ENCODE results near the gene ACD.

ACD gene

DNA sequence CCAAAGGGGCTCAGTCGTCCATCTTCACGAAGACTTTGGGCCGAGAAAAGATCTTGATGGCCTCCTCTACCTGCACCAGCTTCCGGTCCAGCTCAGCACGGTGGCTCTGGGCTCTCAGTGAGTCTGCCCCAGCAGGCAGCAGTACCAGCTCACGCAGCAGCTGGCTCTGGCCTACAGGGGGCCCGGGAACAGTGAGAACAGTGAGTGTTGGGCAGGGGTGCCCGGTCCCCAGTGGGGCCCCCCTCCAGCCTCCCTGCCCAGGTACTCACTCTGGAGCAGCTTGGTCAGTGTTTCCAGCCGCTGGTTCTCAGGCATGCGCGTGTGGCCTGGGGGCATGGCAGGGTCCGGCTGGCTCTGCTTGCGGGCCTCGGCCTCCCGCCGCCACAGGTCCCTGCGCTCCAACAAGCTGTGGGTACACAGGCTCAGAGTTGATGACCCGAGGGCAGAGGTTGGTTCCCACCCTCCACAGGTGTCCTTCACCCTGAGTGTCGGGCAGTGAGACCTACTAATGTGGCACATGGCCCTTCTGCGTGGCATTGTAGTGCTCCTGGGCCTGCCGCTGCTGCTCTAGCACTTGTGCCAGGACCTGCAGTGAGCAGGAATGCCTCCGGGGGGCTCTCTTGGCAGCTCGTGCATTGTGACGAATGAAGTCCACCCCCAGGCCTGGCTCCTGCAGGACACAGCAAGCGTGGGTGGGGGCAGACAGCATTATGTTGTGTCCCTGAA, 3.3 kb upstream of the ACD start:
- WGBS (ENCODE audit: extremely low coverage, insufficient coverage, insufficient read length), result no CpG with 5 or more reads among the region's 25 CpGs
- peaks cover 6 to 7% of the 10 kb centered on the region in 2 experiments for H3K36me3 ChIP-seq (ENCODE audit: control insufficient read depth in 1 of 2, insufficient read depth in 2 of 2, low read length in 2 of 2)
- H3K79me1 ChIP-seq (ENCODE audit: low read length), result peaks cover 12% of the 10 kb centered on the region

GRCh38 chr16:67662653-67663010, 2.6 kb upstream of the ACD start:
- peaks cover 11 to 14% of the 10 kb centered on the region in 2 experiments for H3K36me3 ChIP-seq (ENCODE audit: control insufficient read depth in 1 of 2, insufficient read depth in 2 of 2, low read length in 2 of 2)
- no peak overlapping the region for H3K9ac ChIP-seq (ENCODE audit: low read length)
- H3K4me1 ChIP-seq (ENCODE audit: control insufficient read depth in 1 of 2, insufficient read depth in 2 of 2, low read length in 2 of 2), result peaks cover 14 to 20% of the 10 kb centered on the region in 2 experiments
- H2BK5ac ChIP-seq (ENCODE audit: low read depth, low read length, poor library complexity), result no peak overlapping the region
- H3K4me2 ChIP-seq (ENCODE audit: low read length), result no peak overlapping the region
- no peak overlapping the region for H4K12ac ChIP-seq (ENCODE audit: low read depth, low read length)
- peaks cover 12% of the 10 kb centered on the region for H3K79me1 ChIP-seq (ENCODE audit: low read length)
- H2AFZ ChIP-seq (ENCODE audit: insufficient read depth, low read length, poor library complexity), result no peak overlapping the region
- peaks cover 6% of the 10 kb centered on the region for H3K79me2 ChIP-seq (ENCODE audit: control insufficient read depth, insufficient read depth, low read length, poor library complexity)
- H4K8ac ChIP-seq (ENCODE audit: low read depth, low read length), result no peak overlapping the region
- H3K18ac ChIP-seq (ENCODE audit: low read length), result no peak overlapping the region
- no peak overlapping the region for H2BK12ac ChIP-seq (ENCODE audit: low read length)
- no peak overlapping the region for H3K4me3 ChIP-seq (ENCODE audit: low read depth, low read length)
- H2AK5ac ChIP-seq (ENCODE audit: low read length), result no peak overlapping the region
- no peak overlapping the region for H3K4ac ChIP-seq (ENCODE audit: low read depth, low read length)
- no peaks in the 10 kb centered on the region for H3K27me3 ChIP-seq (ENCODE audit: insufficient read depth, low read length)
- no peak for DNase-seq
- H2BK120ac ChIP-seq (ENCODE audit: insufficient read depth, low read length, poor library complexity), result no peak overlapping the region
- H3K14ac ChIP-seq (ENCODE audit: low read length), result no peak overlapping the region
- no peak overlapping the region for H4K91ac ChIP-seq (ENCODE audit: low read depth, low read length)
- H3K27ac ChIP-seq (ENCODE audit: low read depth, low read length), result no peak overlapping the region
- no peaks in the 10 kb centered on the region for H3K9me3 ChIP-seq (ENCODE audit: insufficient read depth, low read depth, low read length)
- no peak overlapping the region for H3K23ac ChIP-seq (ENCODE audit: low read length)

More for the DNA sequence above, 3.3 kb upstream of the ACD start:
- Histone ChIP-seq H2BK120ac (ENCODE audit: insufficient read depth, low read length, poor library complexity) (no peak overlapping the region), H2AFZ (ENCODE audit: insufficient read depth, low read length, poor library complexity) (no peak overlapping the region), H3K27me3 (ENCODE audit: insufficient read depth, low read length) (no peaks in the 10 kb centered on the region), H3K23ac (ENCODE audit: low read length) (no peak overlapping the region), H4K8ac (ENCODE audit: low read depth, low read length) (no peak overlapping the region), H3K9me3 (ENCODE audit: insufficient read depth, low read depth, low read length) (no peaks in the 10 kb centered on the region), H3K4me2 (ENCODE audit: low read length) (no peak overlapping the region), H3K27ac (ENCODE audit: low read depth, low read length) (no peak overlapping the region), H2BK12ac (ENCODE audit: low read length) (no peak overlapping the region), H4K12ac (ENCODE audit: low read depth, low read length) (no peak overlapping the region), H3K4ac (ENCODE audit: low read depth, low read length) (no peak overlapping the region), H3K79me2 (ENCODE audit: control insufficient read depth, insufficient read depth, low read length, poor library complexity) (peaks cover 6% of the 10 kb centered on the region), H3K4me1 (ENCODE audit: control insufficient read depth in 1 of 2, insufficient read depth in 2 of 2, low read length in 2 of 2) (peaks cover 16 to 21% of the 10 kb centered on the region in 2 experiments), H4K91ac (ENCODE audit: low read depth, low read length) (no peak overlapping the region), H2BK5ac (ENCODE audit: low read depth, low read length, poor library complexity) (no peak overlapping the region), H3K9ac (ENCODE audit: low read length) (no peak overlapping the region), H3K14ac (ENCODE audit: low read length) (no peak overlapping the region), H3K18ac (ENCODE audit: low read length) (no peak overlapping the region), H3K4me3 (ENCODE audit: low read depth, low read length) (no peak overlapping the region), H2AK5ac (ENCODE audit: low read length) (no peak overlapping the region)
- DNase-seq, result no peak

DNA sequence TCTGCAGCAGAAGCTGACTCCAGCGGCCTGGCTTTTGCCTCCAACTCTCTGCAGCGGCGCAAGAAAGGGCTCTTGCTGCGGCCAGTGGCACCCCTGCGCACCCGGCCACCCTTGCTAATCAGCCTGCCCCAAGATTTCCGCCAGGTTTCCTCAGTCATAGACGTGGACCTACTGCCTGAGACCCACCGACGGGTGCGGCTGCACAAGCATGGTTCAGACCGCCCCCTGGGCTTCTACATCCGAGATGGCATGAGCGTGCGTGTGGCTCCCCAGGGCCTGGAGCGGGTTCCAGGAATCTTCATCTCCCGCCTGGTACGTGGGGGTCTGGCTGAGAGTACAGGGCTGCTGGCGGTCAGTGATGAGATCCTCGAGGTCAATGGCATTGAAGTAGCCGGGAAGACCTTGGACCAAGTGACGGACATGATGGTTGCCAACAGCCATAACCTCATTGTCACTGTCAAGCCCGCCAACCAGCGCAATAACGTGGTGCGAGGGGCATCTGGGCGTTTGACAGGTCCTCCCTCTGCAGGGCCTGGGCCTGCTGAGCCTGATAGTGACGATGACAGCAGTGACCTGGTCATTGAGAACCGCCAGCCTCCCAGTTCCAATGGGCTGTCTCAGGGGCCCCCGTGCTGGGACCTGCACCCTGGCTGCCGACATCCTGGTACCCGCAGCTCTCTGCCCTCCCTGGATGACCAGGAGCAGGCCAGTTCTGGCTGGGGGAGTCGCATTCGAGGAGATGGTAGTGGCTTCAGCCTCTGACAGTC, 2.0 kb upstream of the ACD start:
- no peak overlapping the region for H4K91ac ChIP-seq (ENCODE audit: low read depth, low read length)
- no peak overlapping the region for H2BK5ac ChIP-seq (ENCODE audit: low read depth, low read length, poor library complexity)
- no peak for DNase-seq
- H3K4me1 ChIP-seq (ENCODE audit: control insufficient read depth in 1 of 2, insufficient read depth in 2 of 2, low read length in 2 of 2), result peaks cover 11 to 16% of the 10 kb centered on the region in 2 experiments
- H2BK12ac ChIP-seq (ENCODE audit: low read length), result no peak overlapping the region
- H2AFZ ChIP-seq (ENCODE audit: insufficient read depth, low read length, poor library complexity), result no peak overlapping the region
- no peak overlapping the region for H4K12ac ChIP-seq (ENCODE audit: low read depth, low read length)
- H2AK5ac ChIP-seq (ENCODE audit: low read length), result no peak overlapping the region
- H3K4ac ChIP-seq (ENCODE audit: low read depth, low read length), result no peak overlapping the region
- H3K4me3 ChIP-seq (ENCODE audit: low read depth, low read length), result no peak overlapping the region
- H3K14ac ChIP-seq (ENCODE audit: low read length), result no peak overlapping the region
- peaks cover 6% of the 10 kb centered on the region for H3K79me2 ChIP-seq (ENCODE audit: control insufficient read depth, insufficient read depth, low read length, poor library complexity)
- no peak overlapping the region for H3K4me2 ChIP-seq (ENCODE audit: low read length)
- H3K9ac ChIP-seq (ENCODE audit: low read length), result no peak overlapping the region
- H3K23ac ChIP-seq (ENCODE audit: low read length), result no peak overlapping the region
- peaks cover 12% of the 10 kb centered on the region for H3K79me1 ChIP-seq (ENCODE audit: low read length)
- H4K8ac ChIP-seq (ENCODE audit: low read depth, low read length), result no peak overlapping the region
- peaks cover 13 to 18% of the 10 kb centered on the region in 2 experiments for H3K36me3 ChIP-seq (ENCODE audit: control insufficient read depth in 1 of 2, insufficient read depth in 2 of 2, low read length in 2 of 2)
- H3K18ac ChIP-seq (ENCODE audit: low read length), result no peak overlapping the region
- no CpG with 5 or more reads among the region's 34 CpGs for WGBS (ENCODE audit: extremely low coverage, insufficient coverage, insufficient read length)
- H3K9me3 ChIP-seq (ENCODE audit: insufficient read depth, low read depth, low read length), result no peaks in the 10 kb centered on the region
- no peak overlapping the region for H3K27ac ChIP-seq (ENCODE audit: low read depth, low read length)
- H3K27me3 ChIP-seq (ENCODE audit: insufficient read depth, low read length), result no peaks in the 10 kb centered on the region
- no peak overlapping the region for H2BK120ac ChIP-seq (ENCODE audit: insufficient read depth, low read length, poor library complexity)

DNA sequence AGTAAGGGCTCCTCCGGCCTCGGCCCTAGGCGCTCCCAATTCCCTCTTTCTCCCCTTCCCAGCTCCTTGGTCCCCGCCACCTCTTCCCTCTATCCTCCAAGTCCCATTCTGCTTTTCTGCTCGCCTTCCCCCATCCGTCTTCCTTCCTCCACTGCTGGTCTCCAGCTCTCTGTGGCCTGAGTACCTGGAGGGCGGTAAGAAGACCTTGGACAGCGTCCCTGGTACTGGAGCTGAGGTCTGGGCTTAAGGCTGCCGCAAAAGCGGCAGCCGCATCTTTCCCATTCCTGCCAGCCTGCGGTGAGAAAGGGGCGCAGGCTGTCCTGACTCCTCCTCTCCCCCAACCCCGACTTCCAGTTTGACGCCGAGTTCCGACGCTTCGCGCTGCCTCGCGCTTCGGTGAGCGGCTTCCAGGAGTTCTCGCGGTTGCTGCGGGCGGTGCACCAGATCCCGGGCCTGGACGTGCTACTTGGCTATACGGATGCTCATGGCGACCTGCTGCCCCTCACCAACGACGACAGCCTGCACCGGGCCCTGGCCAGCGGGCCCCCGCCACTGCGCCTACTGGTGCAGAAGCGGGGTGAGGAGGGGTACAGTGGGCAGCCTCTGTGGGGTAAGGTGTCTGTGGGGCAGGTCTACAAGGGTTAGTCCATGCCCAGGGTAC, 1.2 kb upstream of the ACD start:
- no CpG with 5 or more reads among the region's 39 CpGs for WGBS (ENCODE audit: extremely low coverage, insufficient coverage, insufficient read length)
- no peak overlapping the region for H2BK120ac ChIP-seq (ENCODE audit: insufficient read depth, low read length, poor library complexity)
- H4K91ac ChIP-seq (ENCODE audit: low read depth, low read length), result no peak overlapping the region
- H3K14ac ChIP-seq (ENCODE audit: low read length), result no peak overlapping the region
- no peaks in the 10 kb centered on the region for H3K27me3 ChIP-seq (ENCODE audit: insufficient read depth, low read length)
- peak overlapping the region; percentile 81 for H3K4me2 ChIP-seq (ENCODE audit: low read length)
- no peak overlapping the region for H3K23ac ChIP-seq (ENCODE audit: low read length)
- H4K12ac ChIP-seq (ENCODE audit: low read depth, low read length), result no peak overlapping the region
- H3K9ac ChIP-seq (ENCODE audit: low read length), result no peak overlapping the region
- H2AFZ ChIP-seq (ENCODE audit: insufficient read depth, low read length, poor library complexity), result peak overlapping the region; percentile 24
- no peaks in the 10 kb centered on the region for H3K9me3 ChIP-seq (ENCODE audit: insufficient read depth, low read depth, low read length)
- H3K79me2 ChIP-seq (ENCODE audit: control insufficient read depth, insufficient read depth, low read length, poor library complexity), result peaks cover 3% of the 10 kb centered on the region
- H3K4me1 ChIP-seq (ENCODE audit: control insufficient read depth in 1 of 2, insufficient read depth in 2 of 2, low read length in 2 of 2), result peaks cover 8 to 12% of the 10 kb centered on the region in 2 experiments
- no peak overlapping the region for H3K18ac ChIP-seq (ENCODE audit: low read length)
- H3K4me3 ChIP-seq (ENCODE audit: low read depth, low read length), result peak overlapping the region; percentile 5
- no peak overlapping the region for H3K27ac ChIP-seq (ENCODE audit: low read depth, low read length)
- H3K36me3 ChIP-seq (ENCODE audit: control insufficient read depth in 1 of 2, insufficient read depth in 2 of 2, low read length in 2 of 2), result peaks cover 13 to 21% of the 10 kb centered on the region in 2 experiments
- H2BK5ac ChIP-seq (ENCODE audit: low read depth, low read length, poor library complexity), result no peak overlapping the region
- peak; percentile 63 to 72 for DNase-seq
- H4K8ac ChIP-seq (ENCODE audit: low read depth, low read length), result no peak overlapping the region
- H3K79me1 ChIP-seq (ENCODE audit: low read length), result peaks cover 8% of the 10 kb centered on the region
- H2AK5ac ChIP-seq (ENCODE audit: low read length), result no peak overlapping the region
- H3K4ac ChIP-seq (ENCODE audit: low read depth, low read length), result no peak overlapping the region
- H2BK12ac ChIP-seq (ENCODE audit: low read length), result no peak overlapping the region

All from trophoblast cell (in vitro differentiated cells and primary cell).